ENCODE data around the gene HDGFL2. TPM values are rescaled to one million over a fixed set of nuclear protein-coding genes. Genes with fewer than 3 reads are reported as not detected.

Gene HDGFL2
- total and polyA plus RNA-seq, 4 donors: 3.4 to 15.7 (median 14.1) TPM

DNA sequence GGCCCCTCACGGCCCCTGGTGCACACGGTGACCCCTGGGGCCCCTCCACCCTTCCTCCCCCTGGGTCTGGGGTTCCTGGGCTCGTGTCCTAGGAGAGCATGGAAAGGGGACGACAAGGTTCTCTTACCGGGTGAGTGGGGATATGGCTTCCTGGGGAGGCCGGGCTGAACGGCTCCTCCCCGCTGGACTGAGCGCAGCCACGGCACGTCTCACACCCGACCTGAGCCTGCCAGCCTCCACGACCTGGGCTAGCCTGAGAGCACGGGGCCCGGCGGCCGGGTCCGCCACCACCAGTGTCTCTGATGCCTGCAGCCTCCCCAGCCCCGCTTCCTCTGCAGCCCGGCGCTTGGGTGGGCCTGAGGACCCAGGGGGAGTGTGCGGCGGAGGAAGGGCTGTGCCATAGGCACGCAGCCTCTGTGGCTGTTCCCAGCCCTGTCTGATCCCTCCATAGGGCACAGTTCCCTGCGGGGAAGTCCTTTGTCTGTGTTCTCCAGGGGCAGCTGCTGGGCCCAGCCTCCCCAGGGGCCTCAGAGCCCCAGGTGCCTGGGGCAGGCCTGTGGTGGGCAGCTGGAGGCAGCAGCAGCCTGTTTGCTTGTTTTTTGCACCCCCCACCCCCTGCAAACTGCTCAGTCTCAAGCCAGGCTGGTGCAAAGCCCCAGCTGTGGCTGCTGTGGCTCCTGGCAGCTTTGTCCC is 31.2 kb downstream of the HDGFL2 start:
- H3K4me1 ChIP-seq (ENCODE audit: control insufficient read depth in 4 of 4, insufficient read depth in 4 of 4, low read length in 3 of 4): no peaks in the 10 kb centered on the region
- no peak overlapping the region for H3K4me3 ChIP-seq (ENCODE audit: low read depth in 1 of 3, low read length in 3 of 3)
- no peak for DNase-seq (ENCODE audit: low spot score)
- peaks cover 12 to 75% (median 27%) of the 10 kb centered on the region in 4 donors for H3K36me3 ChIP-seq (ENCODE audit: control insufficient read depth in 4 of 4, insufficient read depth in 3 of 4, low read depth in 1 of 4, low read length in 3 of 4)
- H3K9ac ChIP-seq (ENCODE audit: low read depth in 1 of 2, low read length in 2 of 2): no peak overlapping the region
- TF ChIP-seq HNF4G (IDR thresholded peaks at IDR 0.05): no peak
- no peak for TF ChIP-seq RXRA (IDR thresholded peaks at IDR 0.05)
- H3K9me3 ChIP-seq (ENCODE audit: control insufficient read depth in 4 of 4, low read length in 3 of 4): no peaks in the 10 kb centered on the region
- H3K27ac ChIP-seq (ENCODE audit: low read depth in 1 of 2, low read length in 2 of 2): no peak overlapping the region
- H3K27me3 ChIP-seq (ENCODE audit: control insufficient read depth in 4 of 4, insufficient read depth in 4 of 4, low read length in 3 of 4): no peaks in the 10 kb centered on the region
- WGBS: 91% methylated on average over 25 of the region's 25 CpGs

- no peak overlapping the region for H3K4me3 ChIP-seq (ENCODE audit: low read depth in 1 of 3, low read length in 3 of 3)
- H3K27me3 ChIP-seq (ENCODE audit: control insufficient read depth in 4 of 4, insufficient read depth in 4 of 4, low read length in 3 of 4): no peaks in the 10 kb centered on the region
- H3K9ac ChIP-seq (ENCODE audit: low read depth in 1 of 2, low read length in 2 of 2): no peak overlapping the region
- peaks cover 12 to 74% (median 25%) of the 10 kb centered on the region in 4 donors for H3K36me3 ChIP-seq (ENCODE audit: control insufficient read depth in 4 of 4, insufficient read depth in 3 of 4, low read depth in 1 of 4, low read length in 3 of 4)
- whole genome bisulfite sequencing: 95% methylated on average over 10 of the region's 10 CpGs
- no peak overlapping the region for H3K27ac ChIP-seq (ENCODE audit: low read depth in 1 of 2, low read length in 2 of 2)
- H3K9me3 ChIP-seq (ENCODE audit: control insufficient read depth in 4 of 4, low read length in 3 of 4): no peaks in the 10 kb centered on the region
- no peaks in the 10 kb centered on the region for H3K4me1 ChIP-seq (ENCODE audit: control insufficient read depth in 4 of 4, insufficient read depth in 4 of 4, low read length in 3 of 4)
- TF ChIP-seq SP1 (IDR thresholded peaks at IDR 0.05): no peak
- no peak for TF ChIP-seq TAF1 (conservative IDR thresholded peaks at IDR 0.05)
- TF ChIP-seq JUND (IDR thresholded peaks at IDR 0.05): no peak
- TF ChIP-seq EGR1 (IDR thresholded peaks at IDR 0.05; ENCODE audit: low read depth in 2 of 2): no peak
- no peak for TF ChIP-seq FOXA2 (IDR thresholded peaks at IDR 0.05)
- TF ChIP-seq FOXA1 (IDR thresholded peaks at IDR 0.05): no peak
- TF ChIP-seq HNF4G (IDR thresholded peaks at IDR 0.05): no peak
- TF ChIP-seq ZBTB33 (IDR thresholded peaks at IDR 0.05): no peak
- no peak for TF ChIP-seq HNF4A (conservative IDR thresholded peaks at IDR 0.05)
- no peak for TF ChIP-seq ATF3 (IDR thresholded peaks at IDR 0.05)
- TF ChIP-seq GABPA (IDR thresholded peaks at IDR 0.05 in 1 of 2, conservative IDR thresholded peaks at IDR 0.05 in 1 of 2): no peak
- TF ChIP-seq RAD21 (IDR thresholded peaks at IDR 0.05): no peak
- no peak for TF ChIP-seq NR2F2 (IDR thresholded peaks at IDR 0.05)
- no peak for TF ChIP-seq RXRA (IDR thresholded peaks at IDR 0.05)
- TF ChIP-seq, protein P1, sequence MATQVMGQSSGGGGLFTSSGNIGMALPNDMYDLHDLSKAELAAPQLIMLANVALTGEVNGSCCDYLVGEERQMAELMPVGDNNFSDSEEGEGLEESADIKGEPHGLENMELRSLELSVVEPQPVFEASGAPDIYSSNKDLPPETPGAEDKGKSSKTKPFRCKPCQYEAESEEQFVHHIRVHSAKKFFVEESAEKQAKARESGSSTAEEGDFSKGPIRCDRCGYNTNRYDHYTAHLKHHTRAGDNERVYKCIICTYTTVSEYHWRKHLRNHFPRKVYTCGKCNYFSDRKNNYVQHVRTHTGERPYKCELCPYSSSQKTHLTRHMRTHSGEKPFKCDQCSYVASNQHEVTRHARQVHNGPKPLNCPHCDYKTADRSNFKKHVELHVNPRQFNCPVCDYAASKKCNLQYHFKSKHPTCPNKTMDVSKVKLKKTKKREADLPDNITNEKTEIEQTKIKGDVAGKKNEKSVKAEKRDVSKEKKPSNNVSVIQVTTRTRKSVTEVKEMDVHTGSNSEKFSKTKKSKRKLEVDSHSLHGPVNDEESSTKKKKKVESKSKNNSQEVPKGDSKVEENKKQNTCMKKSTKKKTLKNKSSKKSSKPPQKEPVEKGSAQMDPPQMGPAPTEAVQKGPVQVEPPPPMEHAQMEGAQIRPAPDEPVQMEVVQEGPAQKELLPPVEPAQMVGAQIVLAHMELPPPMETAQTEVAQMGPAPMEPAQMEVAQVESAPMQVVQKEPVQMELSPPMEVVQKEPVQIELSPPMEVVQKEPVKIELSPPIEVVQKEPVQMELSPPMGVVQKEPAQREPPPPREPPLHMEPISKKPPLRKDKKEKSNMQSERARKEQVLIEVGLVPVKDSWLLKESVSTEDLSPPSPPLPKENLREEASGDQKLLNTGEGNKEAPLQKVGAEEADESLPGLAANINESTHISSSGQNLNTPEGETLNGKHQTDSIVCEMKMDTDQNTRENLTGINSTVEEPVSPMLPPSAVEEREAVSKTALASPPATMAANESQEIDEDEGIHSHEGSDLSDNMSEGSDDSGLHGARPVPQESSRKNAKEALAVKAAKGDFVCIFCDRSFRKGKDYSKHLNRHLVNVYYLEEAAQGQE (IDR thresholded peaks at IDR 0.05): no peak
- no peak for TF ChIP-seq YY1 (IDR thresholded peaks at IDR 0.05)
- no peak for DNase-seq (ENCODE audit: low spot score)
Observed at GRCh38 chr19:4503825-4504170, 31.7 kb downstream of the HDGFL2 start.

Data from liver (tissue), 9 donors.